ENCODE results near the gene APEH. TPM values are rescaled to one million over a fixed set of nuclear protein-coding genes. Genes with fewer than 3 reads are reported as not detected.

The APEH gene
- total RNA-seq, 3 donors from 2014 or later (not counting 1 experiment from before 2014, with no cell fraction given), result 62.8 to 95.7 (median 77.5) TPM

- ATAC-seq, result no peak
- no peak for TF ChIP-seq CTCF (IDR thresholded peaks at IDR 0.05)
- Mint-ChIP-seq H3K4me3 (no peak overlapping the region), H3K27ac (no peak overlapping the region), H3K4me1 (no peaks in the 10 kb centered on the region), H3K27me3 (ENCODE audit: low read depth in 2 of 2) (no peaks in the 10 kb centered on the region), H3K36me3 (no peaks in the 10 kb centered on the region), H3K9me3 (no peaks in the 10 kb centered on the region)
- WGBS (ENCODE audit: insufficient coverage), result 42% methylated on average over 18 of the region's 18 CpGs
- intact Hi-C loops (cut with micrococcal nuclease), result no loop called here
- Histone ChIP-seq H3K4me3 (ENCODE audit: low read length) (no peak overlapping the region), H3K9me3 (ENCODE audit: control insufficient read depth, insufficient read depth, low read length) (no peaks in the 10 kb centered on the region), H3K36me3 (ENCODE audit: control insufficient read depth, insufficient read depth, low read length) (no peaks in the 10 kb centered on the region), H3K27me3 (ENCODE audit: control insufficient read depth, insufficient read depth, low read length) (no peaks in the 10 kb centered on the region), H3K27ac (ENCODE audit: low read length) (no peak overlapping the region), H3K4me1 (ENCODE audit: control insufficient read depth, insufficient read depth, low read length) (no peaks in the 10 kb centered on the region)
- no peak for DNase-seq
Observed at GRCh38 chr3:49656541-49657112, 17.5 kb upstream of the APEH start.

- no peaks in the 10 kb centered on the region for H3K9me3 Mint-ChIP-seq
- no peaks in the 10 kb centered on the region for H3K9me3 ChIP-seq (ENCODE audit: control insufficient read depth, insufficient read depth, low read length)
- no peaks in the 10 kb centered on the region for H3K36me3 Mint-ChIP-seq
- no peaks in the 10 kb centered on the region for H3K36me3 ChIP-seq (ENCODE audit: control insufficient read depth, insufficient read depth, low read length)
- H3K4me3 ChIP-seq (ENCODE audit: low read length), result no peak overlapping the region
- H3K27ac ChIP-seq (ENCODE audit: low read length), result no peak overlapping the region
- no peak overlapping the region for H3K27ac Mint-ChIP-seq
- no peak overlapping the region for H3K4me3 Mint-ChIP-seq
- DNase-seq, result no peak
- no peak for ATAC-seq
- H3K27me3 Mint-ChIP-seq (ENCODE audit: low read depth in 2 of 2), result no peaks in the 10 kb centered on the region
- no peaks in the 10 kb centered on the region for H3K4me1 Mint-ChIP-seq
- TF ChIP-seq CTCF (IDR thresholded peaks at IDR 0.05), result no peak
- 95% methylated on average over 36 of the region's 36 CpGs for whole genome bisulfite sequencing (ENCODE audit: insufficient coverage)
- H3K27me3 ChIP-seq (ENCODE audit: control insufficient read depth, insufficient read depth, low read length), result no peaks in the 10 kb centered on the region
- H3K4me1 ChIP-seq (ENCODE audit: control insufficient read depth, insufficient read depth, low read length), result no peaks in the 10 kb centered on the region
- intact Hi-C loops (cut with micrococcal nuclease), result no loop called here
Observed at GRCh38 chr3:49657208-49657915, 16.8 kb upstream of the APEH start.

- no peak for ATAC-seq
- Mint-ChIP-seq H3K9me3 (no peaks in the 10 kb centered on the region), H3K4me3 (no peak overlapping the region), H3K36me3 (no peaks in the 10 kb centered on the region), H3K27ac (no peak overlapping the region), H3K27me3 (ENCODE audit: low read depth in 2 of 2) (no peaks in the 10 kb centered on the region), H3K4me1 (no peaks in the 10 kb centered on the region)
- no peak for TF ChIP-seq CTCF (IDR thresholded peaks at IDR 0.05)
- 89% methylated on average over 2 of the region's 2 CpGs for WGBS (ENCODE audit: insufficient coverage)
- Histone ChIP-seq H3K36me3 (ENCODE audit: control insufficient read depth, insufficient read depth, low read length) (no peaks in the 10 kb centered on the region), H3K4me3 (ENCODE audit: low read length) (no peak overlapping the region), H3K27ac (ENCODE audit: low read length) (no peak overlapping the region), H3K4me1 (ENCODE audit: control insufficient read depth, insufficient read depth, low read length) (no peaks in the 10 kb centered on the region), H3K9me3 (ENCODE audit: control insufficient read depth, insufficient read depth, low read length) (no peaks in the 10 kb centered on the region), H3K27me3 (ENCODE audit: control insufficient read depth, insufficient read depth, low read length) (no peaks in the 10 kb centered on the region)
- DNase-seq, result no peak
- intact Hi-C loops (cut with micrococcal nuclease), result no loop called here
Observed at GRCh38 chr3:49658711-49659110, 15.4 kb upstream of the APEH start.

GRCh38 chr3:49659756-49660155 is 14.4 kb upstream of the APEH start:
- TF ChIP-seq CTCF (IDR thresholded peaks at IDR 0.05), result no peak
- Histone ChIP-seq H3K27ac (ENCODE audit: low read length) (no peak overlapping the region), H3K36me3 (ENCODE audit: control insufficient read depth, insufficient read depth, low read length) (no peaks in the 10 kb centered on the region), H3K4me3 (ENCODE audit: low read length) (no peak overlapping the region), H3K27me3 (ENCODE audit: control insufficient read depth, insufficient read depth, low read length) (no peaks in the 10 kb centered on the region), H3K9me3 (ENCODE audit: control insufficient read depth, insufficient read depth, low read length) (no peaks in the 10 kb centered on the region), H3K4me1 (ENCODE audit: control insufficient read depth, insufficient read depth, low read length) (no peaks in the 10 kb centered on the region)
- 79% methylated on average over 4 of the region's 4 CpGs for WGBS (ENCODE audit: insufficient coverage)
- Mint-ChIP-seq H3K36me3 (no peaks in the 10 kb centered on the region), H3K4me1 (no peaks in the 10 kb centered on the region), H3K27ac (no peak overlapping the region), H3K4me3 (no peak overlapping the region), H3K27me3 (ENCODE audit: low read depth in 2 of 2) (peaks cover 0 to 3% of the 10 kb centered on the region in 2 donors), H3K9me3 (no peaks in the 10 kb centered on the region)
- intact Hi-C loops (cut with micrococcal nuclease), result no loop called here
- no peak for ATAC-seq
- DNase-seq, result no peak

Measured in natural killer cell (primary cell).